MM.1S (cell line): ENCODE measurements around the gene AKT1S1.

Experiments
- CTCF ChIP-seq: fragments of 300-600 bp; sonication (generic); IDR thresholded peaks from 2 replicates; pipeline ENCODE4 v1.5.1; 2016; ENCODE audit warnings: antibody characterized with exemption, low read length, mixed read lengths
- EZH2 ChIP-seq: fragments of 300-600 bp; sonication (generic); optimal IDR thresholded peaks from 2 replicates; pipeline ENCODE3; 2017; ENCODE audit warnings: low read depth, mild to moderate bottlenecking, antibody characterized with exemption, low read length, mixed read lengths
- EZH2phosphoT487 ChIP-seq: fragments of 300-600 bp; sonication (generic); IDR thresholded peaks from 2 replicates; pipeline ENCODE4 v1.6.1; 2018; ENCODE audit warnings: antibody characterized with exemption, low read length

GRCh38 chr19:49881672-49882394 lies 4.7 kb upstream of the AKT1S1 start:
- TF ChIP-seq CTCF (no peak), EZH2 (no peak), EZH2phosphoT487 (no peak)
